Superior temporal gyrus (tissue), 1 donor: ENCODE data around the gene TTC22.

Experiments
- DNase-seq: peaks from one replicate; pipeline ENCODE4 v3.0.0-alpha.2; 2016; ENCODE audit errors: extremely low spot score

Gene TTC22

GRCh38 chr1:54800899-54801759 is at the start of gene TTC22:
Gene TTC22 (minus strand): TSS chr1:54801323. CDS start chr1:54801163, 160 bp downstream.
- no peak for DNase-seq

GRCh38 chr1:54850737-54851136 is 49.6 kb upstream of the TTC22 start:
- DNase-seq: no peak

- DNase-seq: peak; percentile 61
Observed at GRCh38 chr1:54850069-54850730, 49.1 kb upstream of the TTC22 start.

DNA sequence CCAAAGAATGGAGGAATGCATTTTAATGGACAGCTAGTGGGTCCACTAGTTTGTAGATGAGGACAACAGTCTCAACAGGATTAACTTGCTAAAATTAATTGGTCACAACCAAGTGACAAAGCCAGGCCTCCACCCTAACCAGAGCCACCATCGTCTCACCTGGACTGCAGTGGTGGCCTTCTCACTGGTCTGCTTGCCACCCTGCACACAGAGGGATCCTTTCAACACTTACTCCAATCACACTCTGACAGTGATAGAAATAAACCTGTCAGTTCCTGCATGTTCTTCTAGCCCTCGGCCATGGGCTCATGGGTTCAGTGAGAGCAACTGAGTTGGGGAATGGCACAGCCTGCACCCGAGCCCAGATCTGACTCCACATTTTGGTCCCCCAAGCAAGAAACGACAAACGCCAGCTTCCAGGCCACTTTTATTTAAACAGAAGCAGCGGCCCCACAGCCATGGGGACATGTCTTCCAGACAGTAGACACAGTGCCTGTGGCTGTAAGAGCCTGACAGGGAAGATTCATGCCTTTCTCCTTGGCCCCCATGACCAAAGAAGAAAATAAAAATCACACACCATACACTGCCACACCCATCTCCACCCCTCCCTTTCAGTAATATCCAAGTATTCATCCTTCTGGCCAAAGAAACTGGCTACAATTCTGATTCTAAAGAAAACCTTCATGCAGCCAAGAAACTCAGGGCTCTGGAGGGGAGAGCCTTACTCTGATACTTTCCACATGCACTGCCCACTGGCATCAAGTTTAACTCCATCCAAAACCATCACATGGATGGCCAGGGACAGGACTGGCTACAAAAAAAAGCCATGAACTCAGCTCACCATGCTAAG is 48.3 kb upstream of the TTC22 start:
- DNase-seq: no peak

- no peak for DNase-seq
Observed at GRCh38 chr1:54848134-54848948, 47.2 kb upstream of the TTC22 start.

- DNase-seq: no peak
Observed at GRCh38 chr1:54846716-54847284, 45.7 kb upstream of the TTC22 start.

- DNase-seq: no peak
Observed at GRCh38 chr1:54846301-54846700, 45.2 kb upstream of the TTC22 start.

GRCh38 chr1:54845772-54846171 is 44.6 kb upstream of the TTC22 start:
- no peak for DNase-seq

DNA sequence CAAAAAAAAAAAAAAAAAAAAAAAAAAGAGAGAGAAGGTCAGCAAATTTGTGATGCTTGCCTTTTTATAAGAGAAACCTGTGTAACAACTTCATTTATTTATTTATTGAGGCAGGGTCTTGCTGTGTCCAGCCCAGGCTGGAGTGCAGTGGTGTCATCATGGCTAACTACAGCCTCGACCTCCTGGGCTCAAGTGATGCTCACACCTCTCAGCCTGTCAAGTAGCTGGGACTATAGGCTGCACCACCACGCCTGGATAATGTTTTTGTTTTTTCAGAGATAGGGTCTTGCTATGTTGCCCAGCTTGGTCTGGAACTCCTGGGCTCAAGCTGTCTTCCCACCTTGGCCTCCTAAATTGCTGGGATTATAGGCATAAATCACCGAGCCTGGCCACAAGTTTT is 43.4 kb upstream of the TTC22 start:
- DNase-seq: no peak

- no peak for DNase-seq
Observed at GRCh38 chr1:54843449-54843848, 42.3 kb upstream of the TTC22 start.

GRCh38 chr1:54842963-54843362 is 41.8 kb upstream of the TTC22 start:
- no peak for DNase-seq

DNA sequence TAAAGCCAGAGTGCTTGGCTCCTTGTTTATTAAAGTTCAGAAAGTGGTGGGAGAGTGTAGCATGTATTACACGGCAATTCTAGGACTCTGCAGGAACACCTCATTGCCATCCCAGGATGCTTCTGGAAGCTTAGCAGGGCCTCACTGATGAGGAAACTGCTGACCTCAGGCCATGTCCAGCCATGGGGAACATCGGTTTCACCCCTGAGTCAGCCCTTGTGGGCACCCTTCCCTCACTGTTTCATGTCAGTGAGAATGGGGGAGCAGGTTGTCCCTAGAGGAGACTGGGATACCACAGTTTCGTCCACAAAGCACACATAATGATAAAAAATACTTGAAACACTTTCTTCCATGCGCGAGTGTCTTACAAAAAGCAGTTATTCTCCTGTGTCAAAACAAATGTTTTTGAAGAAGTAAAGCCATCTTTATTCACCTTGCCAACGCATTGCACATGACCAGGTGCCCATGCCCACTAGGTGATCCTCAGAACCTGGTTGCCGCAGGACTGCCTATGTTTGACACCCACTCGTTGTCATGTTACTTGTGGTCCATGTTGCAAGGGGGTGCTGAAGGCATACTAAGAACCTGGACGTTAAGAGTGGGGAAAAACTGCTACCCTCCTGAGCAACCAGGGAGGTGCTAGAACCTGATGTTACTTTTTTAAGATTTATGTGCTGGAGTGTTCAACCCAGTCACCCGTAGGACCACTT is 41.2 kb upstream of the TTC22 start:
- no peak for DNase-seq

DNA sequence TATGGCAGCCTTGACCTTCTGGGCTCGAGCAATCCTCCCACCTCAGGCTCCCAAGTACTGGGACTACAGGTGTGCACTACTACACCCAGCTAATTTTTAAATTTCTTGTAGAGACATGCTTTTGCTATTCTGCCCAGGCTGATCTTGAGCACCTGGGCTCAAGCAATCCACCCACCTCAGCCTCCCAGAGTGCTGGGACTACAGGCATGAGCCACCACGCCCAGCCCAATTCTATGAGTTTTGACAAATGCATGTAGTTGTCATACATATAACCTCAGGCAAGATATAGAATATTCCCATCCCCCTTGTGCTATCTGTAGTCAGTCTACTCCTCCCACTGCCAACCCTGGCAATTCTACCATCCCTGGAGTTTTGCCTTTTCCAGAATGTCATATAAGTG is 38.7 kb upstream of the TTC22 start:
- no peak for DNase-seq

DNA sequence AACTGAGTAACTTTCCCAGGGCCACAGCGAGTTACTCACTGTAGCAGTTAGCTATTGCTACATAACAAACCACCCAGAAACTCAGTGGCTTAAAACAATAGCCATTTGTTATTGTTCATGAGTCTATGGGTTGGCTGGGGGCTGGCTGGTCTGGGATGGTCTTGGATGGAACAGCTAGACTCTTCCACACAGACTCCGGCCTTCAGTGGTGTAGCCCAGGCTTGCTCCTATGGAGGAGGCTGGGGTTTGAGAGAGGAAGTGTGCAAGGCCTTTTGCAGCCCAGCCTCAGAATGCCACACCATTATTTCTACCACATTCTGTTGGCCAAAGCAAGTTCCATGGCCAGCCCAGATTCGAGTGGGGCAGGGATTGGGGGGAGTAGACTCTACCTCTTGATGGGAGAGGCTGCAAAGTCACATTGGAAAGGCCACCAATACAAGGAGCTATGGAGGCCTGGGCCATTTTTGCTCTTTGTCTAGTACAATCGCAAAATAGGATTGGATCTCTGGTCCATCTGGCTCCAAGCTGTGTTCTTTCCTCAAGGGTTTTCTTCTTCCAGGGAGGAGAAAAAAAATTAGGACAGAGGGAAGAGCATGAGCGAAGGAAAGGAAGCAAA is 37.5 kb upstream of the TTC22 start:
- DNase-seq: no peak

DNA sequence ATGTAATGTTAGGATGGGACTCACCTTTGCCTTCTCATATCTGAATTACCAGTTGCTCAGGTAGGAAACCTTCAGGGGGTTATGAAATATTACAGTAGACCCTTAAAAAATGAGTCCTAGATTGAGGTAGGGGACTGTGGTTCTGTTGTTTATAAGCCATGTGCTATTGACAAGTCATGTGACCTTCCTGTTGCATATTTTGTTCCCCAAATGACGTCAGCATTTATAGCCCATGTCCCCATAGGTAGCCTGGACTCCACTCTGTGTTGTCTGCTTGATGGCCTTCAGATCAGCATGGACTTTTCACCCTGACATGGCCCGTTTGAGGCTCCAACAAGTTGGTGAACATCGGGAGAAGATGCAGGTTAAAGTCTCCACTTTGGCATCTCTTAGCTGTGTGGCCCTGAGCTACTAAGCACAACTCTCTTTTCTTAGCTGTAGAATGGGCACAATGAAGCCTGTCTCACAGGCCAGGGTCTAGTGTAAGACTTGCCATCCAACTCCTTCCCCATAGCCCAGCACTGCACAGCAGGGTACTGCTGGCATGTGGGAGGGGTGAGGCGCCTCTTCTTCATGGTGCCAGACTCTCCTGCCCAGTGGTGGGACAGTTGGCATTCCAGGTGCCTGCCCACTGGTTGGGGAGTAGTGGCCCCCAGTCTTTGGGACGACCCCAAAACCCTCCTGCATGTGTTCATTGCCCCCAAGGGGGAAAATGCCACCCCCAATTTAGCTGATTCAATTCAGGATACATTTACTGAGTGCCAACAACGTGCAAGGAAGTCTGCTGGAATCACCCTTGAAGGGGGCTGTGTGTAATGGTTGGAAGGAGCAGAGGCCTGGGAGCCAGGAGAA is 36.1 kb upstream of the TTC22 start:
- no peak for DNase-seq

- DNase-seq: no peak
Observed at GRCh38 chr1:54836594-54836993, 35.5 kb upstream of the TTC22 start.

GRCh38 chr1:54835970-54836369 is 34.8 kb upstream of the TTC22 start:
- no peak for DNase-seq

GRCh38 chr1:54835131-54835898 is 34.2 kb upstream of the TTC22 start:
- DNase-seq: no peak
